Neural cell (in vitro differentiated cells): ENCODE measurements around the gene FYN. TPM values are rescaled to one million over a fixed set of nuclear protein-coding genes. Genes with fewer than 3 reads are reported as not detected.

Experiments used
- H2AFZ ChIP-seq: fragments of 200-600, 300-800 bp; sonication (generic), shearing (Covaris generic); 2 replicates; pipeline ENCODE4 v1.6.0; 2014; ENCODE audit warnings: low read depth, mild to moderate bottlenecking, antibody characterized with exemption, low read length, moderate library complexity
- H3F3A ChIP-seq: fragments of 200-600 bp; shearing (Covaris generic); 2 replicates; pipeline ENCODE4 v1.6.1; 2016; ENCODE audit warnings: mild to moderate bottlenecking, moderate library complexity, mixed read lengths, antibody characterized with exemption, low read length; ENCODE audit not compliant: insufficient read depth, poor library complexity, severe bottlenecking
- H3K27ac ChIP-seq: fragments of 200-600, 300-800 bp; sonication (generic), shearing (Covaris generic); 2 replicates; pipeline ENCODE4 v1.5.1; 2014; ENCODE audit warnings: mild to moderate bottlenecking, low read length, moderate library complexity
- H3K27me3 ChIP-seq: fragments of 300-800, 200-600 bp; sonication (generic), shearing (Covaris generic); 2 replicates; pipeline ENCODE4 v1.6.0; 2014; ENCODE audit warnings: mild to moderate bottlenecking, low read depth, low read length, moderate library complexity; ENCODE audit not compliant: insufficient read depth
- H3K36me3 ChIP-seq: fragments of 300-800, 200-600 bp; sonication (generic), shearing (Covaris generic); 2 replicates; pipeline ENCODE4 v1.5.1; 2014; ENCODE audit warnings: mild to moderate bottlenecking, antibody characterized with exemption, low read length, moderate library complexity; ENCODE audit not compliant: insufficient read depth
- H3K4me2 ChIP-seq: fragments of 300-800, 200-600 bp; sonication (generic), shearing (Covaris generic); 2 replicates; pipeline ENCODE4 v1.6.0; 2014; ENCODE audit warnings: mild to moderate bottlenecking, low read length
- H3K4me3 ChIP-seq: fragments of 300-800, 200-600 bp; sonication (generic), shearing (Covaris generic); 2 replicates; pipeline ENCODE4 v1.5.1; 2014; ENCODE audit warnings: mild to moderate bottlenecking, low read length, moderate library complexity
- H3K79me2 ChIP-seq: fragments of 200-600 bp; shearing (Covaris generic); replicated peaks from 2 replicates; pipeline ENCODE4 v1.6.0; 2014; ENCODE audit warnings: mild to moderate bottlenecking, low read length, moderate library complexity; ENCODE audit not compliant: insufficient read depth
- H3K9ac ChIP-seq: fragments of 300-800, 200-600 bp; sonication (generic), shearing (Covaris generic); 2 replicates; pipeline ENCODE4 v1.6.1; 2016; ENCODE audit warnings: mild to moderate bottlenecking, low read length, mixed read lengths
- H3K9me2 ChIP-seq: fragments of 200-600 bp; shearing (Covaris generic); 2 replicates; pipeline ENCODE4 v1.6.1; 2016; ENCODE audit warnings: mild to moderate bottlenecking, low read length, mixed read lengths; ENCODE audit not compliant: insufficient read depth
- H3K9me3 ChIP-seq: fragments of 200-600, 300-800 bp; sonication (generic), shearing (Covaris generic); 2 replicates; pipeline ENCODE4 v1.6.1; 2016; ENCODE audit warnings: mild to moderate bottlenecking, mixed run types, low read length, moderate library complexity, mixed read lengths
- H4K20me1 ChIP-seq: fragments of 200-600 bp; shearing (Covaris generic); 2 replicates; pipeline ENCODE4 v1.6.1; 2016; ENCODE audit warnings: mild to moderate bottlenecking, mixed run types; ENCODE audit not compliant: insufficient read depth
- CTCF ChIP-seq: fragments of 450-650 bp; IDR thresholded peaks from 2 replicates; pipeline ENCODE4 v1.5.1; 2014; ENCODE audit warnings: antibody characterized with exemption, mild to moderate bottlenecking, moderate library complexity; ENCODE audit not compliant: poor library complexity, severe bottlenecking
- EP300 ChIP-seq: fragments of 450-650 bp; conservative IDR thresholded peaks from 2 replicates; pipeline ENCODE4 v1.6.1; 2014; ENCODE audit warnings: antibody characterized with exemption, mild to moderate bottlenecking, moderate library complexity; ENCODE audit not compliant: poor library complexity, severe bottlenecking
- EZH2 ChIP-seq: fragments of 200-600, 300-800 bp; shearing (Covaris generic), sonication (generic); IDR thresholded peaks from 2 replicates; pipeline ENCODE4 v1.6.1; 2014; ENCODE audit warnings: antibody characterized with exemption, low read length, borderline replicate concordance, mild to moderate bottlenecking; ENCODE audit not compliant: insufficient read depth, poor library complexity, severe bottlenecking
- MXI1 ChIP-seq: fragments of 450-650 bp; conservative IDR thresholded peaks from 2 replicates; pipeline ENCODE4 v1.6.1; 2014; ENCODE audit warnings: antibody characterized with exemption, mild to moderate bottlenecking; ENCODE audit not compliant: poor library complexity, severe bottlenecking
- POLR2AphosphoS5 ChIP-seq: IDR thresholded peaks from 2 replicates; pipeline ENCODE4 v1.6.1; 2012
- RAD21 ChIP-seq: fragments of 450-650 bp; conservative IDR thresholded peaks from 2 replicates; pipeline ENCODE4 v1.6.1; 2014; ENCODE audit warnings: antibody characterized with exemption, mild to moderate bottlenecking, moderate library complexity
- REST ChIP-seq: IDR thresholded peaks from 2 replicates; pipeline ENCODE4 v1.6.1; 2012; ENCODE audit warnings: borderline replicate concordance
- SMC3 ChIP-seq: fragments of 450-650 bp; conservative IDR thresholded peaks from 2 replicates; pipeline ENCODE4 v1.6.1; 2014; ENCODE audit warnings: antibody characterized with exemption, mild to moderate bottlenecking, moderate library complexity; ENCODE audit not compliant: poor library complexity
- TAF1 ChIP-seq: IDR thresholded peaks from 2 replicates; pipeline ENCODE4 v1.6.1; 2012; ENCODE audit warnings: low read depth
- polyA plus RNA-seq: library from polyadenylated mRNA; depleted of rRNA; stranded (reverse); fragments of >200 nt; gene quantifications from 2 replicates; pipeline ENCODE4 v1.2.3, GENCODE V29; 2014

The FYN gene
- polyA plus RNA-seq, 1 donor from 2014 or later, result 277 TPM

GRCh38 chr6:111750753-111751673, 122.2 kb downstream of the FYN start:
- Histone ChIP-seq H3K4me2 (no peak overlapping the region), H3K9me2 (no peaks in the 10 kb centered on the region), H3K27ac (no peak overlapping the region), H3K27me3 (no peaks in the 10 kb centered on the region), H3K9me3 (no peaks in the 10 kb centered on the region), H2AFZ (no peak overlapping the region), H4K20me1 (no peaks in the 10 kb centered on the region), H3K79me2 (peaks cover 22% of the 10 kb centered on the region), H3K36me3 (peaks cover 3% of the 10 kb centered on the region), H3K4me3 (no peak overlapping the region), H3K9ac (no peak overlapping the region), H3F3A (no peaks in the 10 kb centered on the region)
- TF ChIP-seq MXI1 (no peak), POLR2AphosphoS5 (no peak), EP300 (no peak), EZH2 (no peak), RAD21 (no peak), CTCF (no peak), SMC3 (no peak), TAF1 (no peak), REST (no peak)

- Histone ChIP-seq H2AFZ (no peak overlapping the region), H3K9me3 (no peaks in the 10 kb centered on the region), H3K27me3 (no peaks in the 10 kb centered on the region), H3K9ac (no peak overlapping the region), H3K79me2 (peaks cover 13% of the 10 kb centered on the region), H3K4me3 (no peak overlapping the region), H3K36me3 (peaks cover 3% of the 10 kb centered on the region), H3K4me2 (no peak overlapping the region), H4K20me1 (no peaks in the 10 kb centered on the region), H3F3A (no peaks in the 10 kb centered on the region), H3K27ac (no peak overlapping the region), H3K9me2 (no peaks in the 10 kb centered on the region)
- TF ChIP-seq CTCF, result no peak
These were observed 123.1 kb downstream of the FYN start for GRCh38 chr6:111750153-111750552.
